Effector memory CD8-positive, alpha-beta T cell (primary cell): ENCODE data around the gene CFTR.

ENCODE experiments used
- ATAC-seq: fragments of 150-1000 bp; cut with Tn5 transposase; replicated peaks from 2 replicates; pipeline ENCODE4 v1.10.0; 2021; ENCODE audit warnings: mild to moderate bottlenecking, moderate library complexity
- DNase-seq, 3 experiments: peaks; one replicate each; pipeline ENCODE4 v3.0.0; 2021
- H3K27ac Mint-ChIP-seq, 2 donors: one replicate each; pipeline ENCODE4 v1.8.0; 2022; ENCODE audit warnings: mild to moderate bottlenecking in 2 of 2, mixed read lengths in 2 of 2, moderate library complexity in 2 of 2
- H3K27me3 Mint-ChIP-seq, 2 donors: one replicate each; pipeline ENCODE4 v1.8.0; 2022; ENCODE audit warnings: mixed read lengths in 2 of 2
- H3K36me3 Mint-ChIP-seq: one replicate; pipeline ENCODE4 v1.8.0; 2022; ENCODE audit warnings: mild to moderate bottlenecking, moderate library complexity, mixed read lengths; ENCODE audit not compliant: insufficient read depth
- H3K4me1 Mint-ChIP-seq, 2 donors: one replicate each; pipeline ENCODE4 v1.8.0; 2022; ENCODE audit warnings: low read depth in 2 of 2, mixed read lengths in 2 of 2
- H3K4me3 Mint-ChIP-seq, 2 donors: one replicate each; pipeline ENCODE4 v1.8.0; 2022; ENCODE audit warnings: mild to moderate bottlenecking in 2 of 2, mixed read lengths in 2 of 2, moderate library complexity in 2 of 2
- H3K9me3 Mint-ChIP-seq, 2 donors: one replicate each; pipeline ENCODE4 v1.8.0; 2022; ENCODE audit warnings: mixed read lengths in 2 of 2

The CFTR gene

DNA sequence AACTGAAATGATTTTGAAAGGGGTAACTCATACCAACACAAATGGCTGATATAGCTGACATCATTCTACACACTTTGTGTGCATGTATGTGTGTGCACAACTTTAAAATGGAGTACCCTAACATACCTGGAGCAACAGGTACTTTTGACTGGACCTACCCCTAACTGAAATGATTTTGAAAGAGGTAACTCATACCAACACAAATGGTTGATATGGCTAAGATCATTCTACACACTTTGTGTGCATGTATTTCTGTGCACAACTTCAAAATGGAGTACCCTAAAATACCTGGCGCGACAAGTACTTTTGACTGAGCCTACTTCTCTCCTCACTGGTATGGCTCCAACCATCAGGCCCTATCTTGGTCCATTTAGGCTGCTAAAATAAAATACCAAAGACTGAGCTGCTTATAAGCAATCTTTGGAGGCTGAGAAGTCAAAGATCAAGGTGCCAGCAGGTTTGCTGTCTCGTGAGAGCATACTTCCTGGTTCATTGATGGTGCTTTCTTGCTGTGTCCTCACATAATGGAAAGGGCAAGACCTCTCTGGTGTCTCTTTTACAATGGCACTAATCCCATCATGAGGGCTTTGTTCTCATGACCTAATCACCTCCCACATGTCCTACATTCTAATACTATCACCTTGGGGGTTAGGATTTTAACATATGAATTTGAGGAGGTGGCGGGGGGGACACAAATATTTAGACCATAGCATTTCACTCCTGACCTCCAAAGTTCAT, 173.3 kb downstream of the CFTR start:
- H3K4me3 Mint-ChIP-seq = no peak overlapping the region
- ATAC-seq (no peak), DNase-seq (no peak)
- H3K27ac Mint-ChIP-seq = no peak overlapping the region
- H3K36me3 Mint-ChIP-seq = no peaks in the 10 kb centered on the region
- H3K9me3 Mint-ChIP-seq = peaks cover 0 to 4% of the 10 kb centered on the region in 2 donors
- H3K4me1 Mint-ChIP-seq = no peaks in the 10 kb centered on the region
- H3K27me3 Mint-ChIP-seq = no peaks in the 10 kb centered on the region

- Mint-ChIP-seq H3K36me3 (no peaks in the 10 kb centered on the region), H3K9me3 (peaks cover 3 to 11% of the 10 kb centered on the region in 2 donors), H3K27ac (no peak overlapping the region), H3K4me1 (no peaks in the 10 kb centered on the region), H3K27me3 (no peaks in the 10 kb centered on the region), H3K4me3 (no peak overlapping the region)
- ATAC-seq (no peak), DNase-seq (no peak)
These were observed 175.0 kb downstream of the CFTR start for GRCh38 chr7:117654780-117655179.

DNA sequence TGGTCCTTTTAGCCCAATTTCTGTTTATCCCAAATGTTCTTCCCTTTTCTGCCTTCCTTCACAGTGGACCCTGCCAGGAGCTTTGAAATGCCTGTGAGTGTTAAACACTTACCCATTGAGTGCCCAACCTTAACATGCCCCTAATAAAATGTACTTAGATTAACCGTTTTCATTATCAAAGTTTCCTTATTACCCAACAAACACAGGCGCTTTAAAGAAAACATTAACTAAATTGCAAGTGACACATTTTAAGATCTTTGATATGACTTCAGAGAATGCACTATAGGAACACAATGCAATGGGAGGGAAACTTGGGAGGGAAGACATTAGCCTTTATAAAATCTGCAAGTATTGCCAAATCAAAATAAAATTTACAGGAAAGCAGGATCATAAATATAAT, 177.0 kb downstream of the CFTR start:
- ATAC-seq (no peak), DNase-seq (no peak)
- no peaks in the 10 kb centered on the region for H3K27me3 Mint-ChIP-seq
- H3K4me3 Mint-ChIP-seq = no peak overlapping the region
- H3K27ac Mint-ChIP-seq = no peak overlapping the region
- peaks cover 0 to 11% of the 10 kb centered on the region in 2 donors for H3K9me3 Mint-ChIP-seq
- no peaks in the 10 kb centered on the region for H3K36me3 Mint-ChIP-seq
- H3K4me1 Mint-ChIP-seq = no peaks in the 10 kb centered on the region

- Mint-ChIP-seq H3K36me3 (no peaks in the 10 kb centered on the region), H3K27ac (no peak overlapping the region), H3K9me3 (peaks cover 3 to 11% of the 10 kb centered on the region in 2 donors), H3K27me3 (no peaks in the 10 kb centered on the region), H3K4me1 (no peaks in the 10 kb centered on the region), H3K4me3 (no peak overlapping the region)
- DNase-seq = no peak
- ATAC-seq = no peak
These were observed 179.7 kb downstream of the CFTR start for GRCh38 chr7:117659531-117660011.

DNA sequence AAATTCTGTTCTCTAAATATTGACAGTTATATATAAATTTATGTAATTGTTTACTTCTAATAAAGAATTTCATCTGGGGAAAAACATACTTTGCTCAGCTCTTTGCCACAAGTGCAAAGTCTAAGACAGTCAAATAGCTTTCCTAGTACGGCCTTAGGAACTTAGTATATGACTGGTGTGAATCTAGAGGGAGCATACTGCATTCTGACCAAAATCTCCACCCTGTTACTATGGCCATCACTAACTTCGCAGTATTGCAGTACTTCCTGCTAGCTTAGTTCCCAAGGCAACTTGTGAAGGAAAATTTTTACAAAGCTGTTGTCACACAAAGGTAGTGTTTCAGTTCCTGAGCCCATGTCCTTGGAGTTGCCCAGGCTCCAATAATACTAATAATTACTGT, 181.5 kb downstream of the CFTR start:
- peaks cover 3 to 11% of the 10 kb centered on the region in 2 donors for H3K9me3 Mint-ChIP-seq
- no peaks in the 10 kb centered on the region for H3K36me3 Mint-ChIP-seq
- no peak overlapping the region for H3K4me3 Mint-ChIP-seq
- no peaks in the 10 kb centered on the region for H3K4me1 Mint-ChIP-seq
- no peak overlapping the region for H3K27ac Mint-ChIP-seq
- ATAC-seq (no peak), DNase-seq (no peak)
- H3K27me3 Mint-ChIP-seq = no peaks in the 10 kb centered on the region

GRCh38 chr7:117664047-117664446, 184.2 kb downstream of the CFTR start:
- no peak overlapping the region for H3K4me3 Mint-ChIP-seq
- DNase-seq (no peak), ATAC-seq (no peak)
- no peaks in the 10 kb centered on the region for H3K27me3 Mint-ChIP-seq
- no peaks in the 10 kb centered on the region for H3K4me1 Mint-ChIP-seq
- H3K9me3 Mint-ChIP-seq = peaks cover 3 to 5% of the 10 kb centered on the region in 2 donors
- H3K27ac Mint-ChIP-seq = no peak overlapping the region
- no peaks in the 10 kb centered on the region for H3K36me3 Mint-ChIP-seq

DNA sequence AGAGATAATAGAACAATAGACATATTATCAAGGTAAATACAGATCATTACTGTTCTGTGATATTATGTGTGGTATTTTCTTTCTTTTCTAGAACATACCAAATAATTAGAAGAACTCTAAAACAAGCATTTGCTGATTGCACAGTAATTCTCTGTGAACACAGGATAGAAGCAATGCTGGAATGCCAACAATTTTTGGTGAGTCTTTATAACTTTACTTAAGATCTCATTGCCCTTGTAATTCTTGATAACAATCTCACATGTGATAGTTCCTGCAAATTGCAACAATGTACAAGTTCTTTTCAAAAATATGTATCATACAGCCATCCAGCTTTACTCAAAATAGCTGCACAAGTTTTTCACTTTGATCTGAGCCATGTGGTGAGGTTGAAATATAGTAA, 185.5 kb downstream of the CFTR start:
- ATAC-seq (no peak), DNase-seq (no peak)
- H3K4me3 Mint-ChIP-seq = no peak overlapping the region
- peaks cover 0 to 5% of the 10 kb centered on the region in 2 donors for H3K9me3 Mint-ChIP-seq
- no peak overlapping the region for H3K27ac Mint-ChIP-seq
- H3K27me3 Mint-ChIP-seq = no peaks in the 10 kb centered on the region
- no peaks in the 10 kb centered on the region for H3K4me1 Mint-ChIP-seq
- no peaks in the 10 kb centered on the region for H3K36me3 Mint-ChIP-seq

GRCh38 chr7:117666031-117666430, 186.2 kb downstream of the CFTR start:
- Mint-ChIP-seq H3K9me3 (peaks cover 0 to 7% of the 10 kb centered on the region in 2 donors), H3K4me1 (no peaks in the 10 kb centered on the region), H3K27me3 (no peaks in the 10 kb centered on the region), H3K27ac (no peak overlapping the region), H3K36me3 (no peaks in the 10 kb centered on the region), H3K4me3 (no peak overlapping the region)
- ATAC-seq = no peak
- DNase-seq = no peak

GRCh38 chr7:117666689-117667088, 186.9 kb downstream of the CFTR start:
- no peak overlapping the region for H3K27ac Mint-ChIP-seq
- ATAC-seq = no peak
- DNase-seq = no peak
- no peaks in the 10 kb centered on the region for H3K36me3 Mint-ChIP-seq
- no peak overlapping the region for H3K4me3 Mint-ChIP-seq
- no peaks in the 10 kb centered on the region for H3K27me3 Mint-ChIP-seq
- H3K4me1 Mint-ChIP-seq = no peaks in the 10 kb centered on the region
- H3K9me3 Mint-ChIP-seq = peaks cover 0 to 7% of the 10 kb centered on the region in 2 donors

DNA sequence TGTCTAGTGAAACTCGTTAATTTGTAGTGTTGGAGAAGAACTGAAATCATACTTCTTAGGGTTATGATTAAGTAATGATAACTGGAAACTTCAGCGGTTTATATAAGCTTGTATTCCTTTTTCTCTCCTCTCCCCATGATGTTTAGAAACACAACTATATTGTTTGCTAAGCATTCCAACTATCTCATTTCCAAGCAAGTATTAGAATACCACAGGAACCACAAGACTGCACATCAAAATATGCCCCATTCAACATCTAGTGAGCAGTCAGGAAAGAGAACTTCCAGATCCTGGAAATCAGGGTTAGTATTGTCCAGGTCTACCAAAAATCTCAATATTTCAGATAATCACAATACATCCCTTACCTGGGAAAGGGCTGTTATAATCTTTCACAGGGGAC, 187.6 kb downstream of the CFTR start:
- Mint-ChIP-seq H3K36me3 (no peaks in the 10 kb centered on the region), H3K9me3 (peaks cover 0 to 5% of the 10 kb centered on the region in 2 donors), H3K27me3 (no peaks in the 10 kb centered on the region), H3K4me1 (no peaks in the 10 kb centered on the region), H3K27ac (no peak overlapping the region), H3K4me3 (no peak overlapping the region)
- no peak for ATAC-seq
- no peak for DNase-seq

DNA sequence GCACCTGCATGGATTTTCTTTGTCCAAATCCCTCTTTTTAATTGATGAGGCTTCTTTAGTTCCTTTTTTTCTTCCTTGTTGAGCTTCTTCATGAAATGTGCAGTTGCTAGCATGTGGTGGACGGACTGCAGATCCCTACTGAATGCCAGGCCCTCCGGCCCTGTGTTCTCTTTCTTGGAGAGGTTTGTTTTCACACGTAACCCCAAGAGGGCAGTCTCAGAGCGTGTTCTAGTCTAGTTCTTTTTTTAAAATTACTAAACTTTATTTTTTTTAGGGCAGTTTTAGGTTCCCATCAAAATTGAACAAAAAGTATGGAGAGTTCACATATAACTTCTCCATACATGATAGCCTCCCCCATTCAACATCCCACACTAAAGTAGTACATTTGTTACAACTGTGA, 190.0 kb downstream of the CFTR start:
- Mint-ChIP-seq H3K36me3 (no peaks in the 10 kb centered on the region), H3K27me3 (no peaks in the 10 kb centered on the region), H3K9me3 (peaks cover 0 to 3% of the 10 kb centered on the region in 2 donors), H3K27ac (no peak overlapping the region), H3K4me3 (no peak overlapping the region), H3K4me1 (no peaks in the 10 kb centered on the region)
- no peak for DNase-seq
- no peak for ATAC-seq

- peaks cover 0 to 1% of the 10 kb centered on the region in 2 donors for H3K9me3 Mint-ChIP-seq
- no peak overlapping the region for H3K27ac Mint-ChIP-seq
- no peaks in the 10 kb centered on the region for H3K27me3 Mint-ChIP-seq
- no peaks in the 10 kb centered on the region for H3K4me1 Mint-ChIP-seq
- H3K4me3 Mint-ChIP-seq = no peak overlapping the region
- H3K36me3 Mint-ChIP-seq = no peaks in the 10 kb centered on the region
- ATAC-seq (no peak), DNase-seq (no peak)
These were observed 192.6 kb downstream of the CFTR start for GRCh38 chr7:117672453-117672852.

DNA sequence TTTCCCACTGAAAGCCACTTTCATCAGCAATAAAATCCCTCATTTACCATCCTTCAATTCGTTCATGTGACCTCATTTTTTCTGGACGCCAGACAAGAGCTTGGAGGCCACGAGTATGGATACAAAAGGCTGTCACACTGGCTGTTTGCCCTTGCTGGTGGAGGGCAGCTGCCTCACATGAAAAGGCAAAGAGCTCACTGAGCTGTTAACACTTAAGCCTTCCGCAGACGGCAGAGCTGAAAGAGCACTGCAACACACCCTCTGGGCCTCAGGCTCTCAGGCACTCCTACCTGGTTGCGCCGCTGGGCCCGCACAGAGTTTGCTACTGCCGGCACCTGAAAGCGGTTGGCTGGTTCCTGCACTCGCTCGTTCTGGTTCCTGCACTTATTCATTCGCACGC, 193.5 kb downstream of the CFTR start:
- Mint-ChIP-seq H3K4me1 (no peaks in the 10 kb centered on the region), H3K27me3 (no peaks in the 10 kb centered on the region), H3K9me3 (peaks cover 0 to 1% of the 10 kb centered on the region in 2 donors), H3K36me3 (no peaks in the 10 kb centered on the region), H3K4me3 (no peak overlapping the region), H3K27ac (no peak overlapping the region)
- no peak for ATAC-seq
- DNase-seq = no peak

GRCh38 chr7:117673839-117674238, 194.0 kb downstream of the CFTR start:
- no peak for DNase-seq
- Mint-ChIP-seq H3K4me1 (no peaks in the 10 kb centered on the region), H3K36me3 (no peaks in the 10 kb centered on the region), H3K4me3 (no peak overlapping the region), H3K27me3 (no peaks in the 10 kb centered on the region), H3K9me3 (peaks cover 0 to 1% of the 10 kb centered on the region in 2 donors), H3K27ac (no peak overlapping the region)
- no peak for ATAC-seq
